GM10847 (cell line): Measurements from ENCODE around the gene IL4.
A peak's percentile ranks its signal among the peaks of the same experiment; 100 is the strongest.

Source experiments
- POLR2A ChIP-seq: IDR thresholded peaks from 2 replicates; pipeline ENCODE4 v1.6.1; 2011; ENCODE audit not compliant: insufficient read length; ENCODE audit errors: extremely low read depth

Gene IL4

GRCh38 chr5:132653716-132654115 lies 20.1 kb upstream of the IL4 start:
- TF ChIP-seq POLR2A = no peak

DNA sequence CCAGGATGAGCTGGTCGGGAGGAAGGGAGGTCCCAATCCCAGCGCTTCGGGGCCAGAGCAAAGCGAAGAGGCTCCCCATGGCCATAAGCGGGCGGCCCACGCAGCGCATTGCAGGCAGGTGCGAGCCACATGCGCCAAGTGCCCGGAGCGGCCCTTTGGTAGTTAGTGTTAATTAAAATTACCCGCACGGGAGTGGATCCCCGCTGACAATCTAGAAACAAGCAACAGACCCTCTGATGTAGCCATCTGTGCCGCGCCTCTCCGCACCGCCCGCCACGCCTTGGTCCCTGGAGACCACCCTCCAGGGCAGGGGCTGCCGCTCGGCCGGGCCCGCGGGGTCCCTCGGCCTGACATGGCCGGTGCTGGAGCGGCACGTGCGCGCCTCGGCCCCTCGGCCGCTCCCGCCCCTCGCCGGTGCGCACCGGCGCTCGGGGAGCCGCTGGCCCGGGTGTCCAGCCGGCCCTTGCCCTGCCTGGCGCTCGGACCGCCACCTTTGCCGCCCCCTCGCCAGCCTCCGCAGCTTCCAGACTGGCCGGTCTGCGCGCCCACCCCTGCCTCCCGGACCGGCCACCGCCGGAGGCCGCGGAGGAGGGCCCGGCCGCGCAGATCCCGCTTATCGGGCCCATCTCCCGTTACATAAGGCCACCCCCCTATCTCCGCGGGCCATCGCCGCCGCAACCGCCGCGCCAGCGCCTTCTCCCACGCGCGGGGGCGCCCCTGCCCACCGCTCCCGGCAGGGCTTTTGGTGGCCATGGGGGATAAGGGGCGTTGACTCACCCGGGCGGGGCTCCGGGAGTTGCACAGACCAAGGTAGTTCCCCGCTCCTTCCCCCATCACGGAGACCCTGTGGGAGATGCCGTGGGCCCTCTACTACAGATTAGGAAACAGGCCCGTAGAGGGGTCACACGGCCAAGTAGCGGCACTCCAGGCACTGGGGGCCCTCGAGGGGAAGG lies 17.7 kb upstream of the IL4 start:
- no peak for TF ChIP-seq POLR2A

DNA sequence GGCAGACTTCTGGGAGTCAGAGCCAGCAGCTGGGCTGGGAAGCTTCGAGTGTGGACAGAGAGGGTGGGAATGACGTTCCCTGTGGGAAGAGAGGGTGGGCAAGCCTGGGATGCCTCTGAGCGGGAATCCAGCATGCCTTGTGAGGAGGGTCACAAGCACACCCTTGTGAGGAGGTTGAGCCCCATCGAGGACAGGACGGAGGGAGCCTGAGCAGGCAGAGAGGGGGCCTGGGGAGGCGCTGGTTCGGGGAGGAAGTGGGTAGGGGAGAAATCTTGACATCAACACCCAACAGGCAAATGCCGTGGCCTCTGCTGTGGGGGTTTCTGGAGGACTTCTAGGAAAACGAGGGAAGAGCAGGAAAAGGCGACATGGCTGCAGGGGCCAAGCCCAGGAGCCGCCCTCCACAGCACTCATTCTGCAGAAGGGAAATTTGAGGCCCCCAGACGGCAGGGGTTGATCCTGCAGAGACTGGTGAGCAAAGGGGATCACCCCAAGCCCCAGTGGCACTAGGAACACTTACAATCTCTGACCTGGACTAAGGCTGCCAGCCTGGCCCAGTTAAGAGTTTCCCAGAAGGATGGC lies 16.9 kb upstream of the IL4 start:
- TF ChIP-seq POLR2A = no peak

- no peak for TF ChIP-seq POLR2A
Measured at GRCh38 chr5:132657676-132658380, 16.0 kb upstream of the IL4 start, which contains the start of gene IL13. IL13 (plus strand) TSS chr5:132658173; CDS start chr5:132658187, 14 bp downstream.

GRCh38 chr5:132658381-132659302 lies 15.1 kb upstream of the IL4 start:
- no peak for TF ChIP-seq POLR2A

- no peak for TF ChIP-seq POLR2A
Measured at GRCh38 chr5:132659598-132660493, 13.9 kb upstream of the IL4 start.

- no peak for TF ChIP-seq POLR2A
Measured at GRCh38 chr5:132661231-132662003, 12.4 kb upstream of the IL4 start.

DNA sequence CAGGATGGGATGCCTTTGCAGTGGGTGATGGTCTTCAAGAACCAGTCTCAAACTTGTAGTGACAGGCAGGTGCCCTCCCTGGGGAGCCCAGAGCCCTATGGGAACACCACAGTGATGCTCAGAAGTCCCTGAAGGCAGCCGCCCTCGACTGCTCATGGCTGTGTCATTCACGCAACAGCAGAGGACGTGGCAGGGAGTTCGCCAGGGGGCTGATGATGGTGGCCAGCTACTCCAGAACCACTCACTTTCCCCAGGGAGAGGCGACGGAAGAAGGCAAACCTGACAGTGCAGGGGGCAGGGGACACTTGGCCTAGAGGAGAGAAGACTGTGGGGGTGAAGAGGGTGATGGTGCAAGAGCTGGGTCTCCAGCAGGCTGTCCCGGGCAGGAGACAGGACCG lies 11.8 kb upstream of the IL4 start:
- TF ChIP-seq POLR2A = no peak

- TF ChIP-seq POLR2A = peak; percentile 8
Measured at GRCh38 chr5:132662925-132663770, 10.6 kb upstream of the IL4 start.

GRCh38 chr5:132663771-132664695 lies 9.8 kb upstream of the IL4 start:
- peak; percentile 8 for TF ChIP-seq POLR2A

DNA sequence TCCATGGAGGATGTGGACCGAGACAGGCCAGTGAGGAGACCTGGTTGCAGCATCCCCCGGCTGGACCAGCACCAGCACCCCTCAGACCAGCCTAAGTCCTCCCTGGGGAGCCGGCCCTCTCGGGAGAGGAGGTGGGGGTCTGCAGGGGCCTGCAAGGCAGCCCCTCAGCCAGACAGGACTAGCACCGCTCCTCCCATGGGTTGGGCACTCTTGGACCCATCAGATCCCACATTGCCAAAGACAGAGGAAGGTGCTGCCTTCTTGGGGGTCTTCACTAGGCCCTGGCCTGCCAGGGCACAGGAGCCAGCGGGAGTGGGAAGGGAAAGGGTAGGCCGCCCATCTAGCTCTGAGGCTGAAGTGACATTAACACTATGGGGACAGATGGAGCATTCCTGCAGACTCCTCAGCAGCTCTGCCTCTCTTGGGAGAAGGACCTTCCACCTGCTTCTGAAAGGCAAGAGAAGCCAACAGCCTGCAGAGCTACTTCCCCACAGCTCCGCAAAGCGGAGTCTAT lies 9.0 kb upstream of the IL4 start:
- TF ChIP-seq POLR2A = no peak
